Fibroblast of gingiva (primary cell): ENCODE results near the gene TRERF1.

ENCODE experiments used
- DNase-seq: peaks from one replicate; pipeline ENCODE4 v3.0.0-alpha.2; 2011; ENCODE audit warnings: low read depth

Gene TRERF1

DNA sequence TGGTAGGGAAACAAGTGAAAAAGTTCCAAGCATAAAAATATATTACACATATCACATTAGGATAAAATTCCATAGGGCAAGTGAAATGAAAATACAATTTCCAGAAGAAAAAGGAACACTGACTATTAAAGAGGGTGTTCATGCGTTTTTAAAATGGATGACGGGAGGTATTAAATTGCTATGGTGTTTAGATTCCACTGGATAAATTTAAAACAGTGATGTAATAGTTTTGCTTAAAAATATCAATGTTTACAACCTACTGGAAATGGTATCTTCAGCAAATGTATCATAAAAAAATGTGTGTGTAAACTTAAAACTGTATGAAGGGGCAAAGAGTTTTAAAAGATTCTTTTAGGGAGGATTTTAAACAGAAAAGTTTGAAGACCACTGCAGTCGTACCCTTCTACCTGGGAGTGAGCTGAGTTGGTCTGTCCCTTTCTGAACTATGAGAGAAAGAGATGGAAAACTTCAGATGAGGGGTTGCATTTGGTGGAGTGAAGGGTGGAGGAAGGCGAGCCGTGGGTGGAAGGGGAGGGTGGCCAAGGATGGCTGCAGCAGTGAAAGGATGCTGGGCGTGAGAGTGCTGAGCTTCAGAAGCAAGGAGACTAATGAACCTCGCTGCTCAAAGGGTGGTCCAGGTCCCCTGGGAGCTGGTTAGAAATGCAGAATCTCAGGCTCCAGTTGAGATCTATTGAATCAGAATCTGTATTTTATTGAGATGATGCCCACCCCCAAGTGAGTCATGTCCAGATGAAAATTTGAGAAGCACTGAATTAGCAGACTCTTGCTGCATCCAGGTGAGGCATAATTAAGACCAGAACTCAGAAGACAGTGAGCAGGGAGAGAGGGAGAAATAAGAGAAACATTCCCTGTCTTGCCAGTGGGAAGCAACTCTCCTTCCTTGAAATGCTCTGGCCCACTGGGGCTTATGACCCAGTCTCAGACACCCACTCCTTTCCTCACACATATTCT, 179.6 kb downstream of the TRERF1 start:
- DNase-seq = no peak

DNA sequence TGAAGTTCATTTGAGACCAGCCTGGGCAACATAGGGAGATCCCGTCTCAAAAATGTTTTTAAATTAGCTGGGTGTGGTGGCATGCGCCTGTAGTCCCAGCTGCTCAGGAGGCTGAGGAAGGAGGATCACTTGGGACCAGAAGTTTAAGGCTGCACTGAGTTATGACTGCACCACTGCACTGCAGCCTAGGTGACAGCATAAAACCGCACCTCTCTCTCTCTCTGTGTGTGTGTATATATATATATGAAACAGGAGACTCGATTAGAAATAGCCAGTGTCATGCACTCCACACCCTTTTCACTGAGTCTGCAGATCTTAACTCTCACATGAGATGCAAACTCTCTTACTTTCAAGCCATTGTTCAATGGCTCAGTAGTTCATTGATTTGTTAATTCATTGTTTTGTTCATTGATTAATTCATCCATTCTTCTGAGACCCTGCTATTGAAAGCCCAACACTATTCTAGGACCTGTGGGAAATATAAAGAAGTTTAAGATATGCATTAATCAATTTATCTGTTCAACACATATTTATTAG, 181.7 kb downstream of the TRERF1 start:
- no peak for DNase-seq

- DNase-seq = no peak
These were observed 182.2 kb downstream of the TRERF1 start for GRCh38 chr6:42269553-42269952.

GRCh38 chr6:42268835-42269204, 182.9 kb downstream of the TRERF1 start:
- no peak for DNase-seq

DNA sequence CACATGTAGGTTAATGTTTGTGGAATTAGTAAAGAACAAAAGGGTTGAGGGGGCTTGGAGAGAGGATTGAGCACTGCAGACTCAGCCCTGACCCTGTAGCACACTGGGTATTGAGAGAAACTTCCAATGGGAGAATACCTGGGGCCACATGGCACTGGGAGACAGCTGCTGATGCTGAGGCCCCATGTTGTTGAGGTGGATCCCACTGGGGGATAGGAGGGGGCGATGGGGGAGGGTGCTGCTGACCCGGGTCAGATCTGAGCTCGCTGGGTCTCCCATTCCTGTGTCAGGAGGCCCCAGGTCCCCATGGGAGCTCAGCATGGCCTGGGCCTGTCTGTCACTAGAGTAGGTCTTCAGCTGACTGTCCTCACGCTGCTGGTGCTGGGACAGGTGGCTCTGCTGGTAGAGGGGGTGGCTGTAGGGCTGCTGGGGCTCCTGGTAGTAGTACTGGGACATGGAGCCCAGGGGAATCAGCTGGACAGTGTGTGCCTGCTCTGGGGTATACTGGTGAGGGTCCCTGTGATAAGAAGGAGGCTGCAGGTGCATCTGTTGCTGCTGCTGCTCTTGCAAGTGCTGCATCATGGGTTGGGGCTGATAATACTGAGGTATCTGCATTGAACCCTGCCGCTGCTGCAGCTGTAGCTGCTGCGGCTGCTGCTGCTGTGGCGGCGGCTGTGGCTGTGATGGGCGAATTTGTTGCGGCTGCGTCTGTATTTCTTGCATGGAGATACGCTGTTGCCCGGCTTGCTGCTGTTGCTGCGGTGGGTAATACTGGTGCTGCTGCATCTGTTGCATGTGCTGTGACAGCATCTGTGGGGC, 183.5 kb downstream of the TRERF1 start:
- no peak for DNase-seq

DNA sequence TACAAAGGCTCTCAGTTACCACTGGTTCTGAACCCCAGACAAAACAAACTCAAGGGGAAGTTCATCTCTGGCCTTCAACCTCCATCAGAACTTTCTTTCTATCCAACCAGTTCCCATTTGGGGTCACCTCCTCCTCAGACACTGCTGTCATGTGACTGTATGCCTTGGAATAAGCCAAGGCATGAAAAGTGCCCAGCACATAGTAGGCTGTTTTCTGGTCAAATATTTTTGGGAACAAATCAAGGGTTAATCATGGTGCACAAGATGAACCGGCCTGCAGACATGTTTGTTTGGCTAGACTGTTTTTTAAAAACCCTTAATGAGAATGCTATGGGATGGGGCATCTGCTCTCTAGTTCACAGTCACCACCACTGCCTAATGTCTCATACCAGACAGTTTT, 185.2 kb downstream of the TRERF1 start:
- DNase-seq = no peak

- DNase-seq = no peak
These were observed 186.8 kb downstream of the TRERF1 start for GRCh38 chr6:42264852-42265390.

DNA sequence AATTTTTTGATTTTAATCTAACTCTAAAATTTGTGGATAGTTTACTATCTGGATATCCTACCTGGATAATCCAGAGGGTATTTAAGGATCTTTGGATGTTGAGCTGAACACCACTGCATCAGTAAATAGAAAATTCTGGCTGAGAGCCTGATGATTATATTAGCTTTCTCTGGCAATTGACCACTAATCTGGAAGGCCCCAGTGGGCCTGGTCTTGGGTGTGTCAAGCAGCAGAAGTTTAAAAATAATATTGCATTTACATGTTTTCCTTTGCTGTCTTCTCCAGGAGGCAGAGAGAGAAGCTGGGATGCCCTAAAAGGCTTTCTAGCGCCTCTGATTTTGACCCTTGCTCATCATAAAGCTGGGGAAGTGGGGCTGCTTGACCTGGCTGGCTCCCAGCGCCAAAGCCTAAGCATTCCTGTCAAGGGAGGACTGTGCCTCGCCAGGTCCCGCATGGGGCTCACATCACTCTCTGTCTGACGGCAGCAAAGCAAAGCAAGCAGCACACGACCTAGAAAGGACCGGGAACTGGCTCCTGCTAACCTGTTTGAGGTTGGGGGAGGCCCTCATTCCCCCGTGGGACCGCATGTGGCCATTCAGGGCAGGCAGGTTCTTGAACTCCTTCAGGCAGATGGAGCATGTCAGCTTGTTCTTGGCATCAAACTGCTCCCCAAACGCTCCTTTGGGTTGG, 187.4 kb downstream of the TRERF1 start:
- no peak for DNase-seq

DNA sequence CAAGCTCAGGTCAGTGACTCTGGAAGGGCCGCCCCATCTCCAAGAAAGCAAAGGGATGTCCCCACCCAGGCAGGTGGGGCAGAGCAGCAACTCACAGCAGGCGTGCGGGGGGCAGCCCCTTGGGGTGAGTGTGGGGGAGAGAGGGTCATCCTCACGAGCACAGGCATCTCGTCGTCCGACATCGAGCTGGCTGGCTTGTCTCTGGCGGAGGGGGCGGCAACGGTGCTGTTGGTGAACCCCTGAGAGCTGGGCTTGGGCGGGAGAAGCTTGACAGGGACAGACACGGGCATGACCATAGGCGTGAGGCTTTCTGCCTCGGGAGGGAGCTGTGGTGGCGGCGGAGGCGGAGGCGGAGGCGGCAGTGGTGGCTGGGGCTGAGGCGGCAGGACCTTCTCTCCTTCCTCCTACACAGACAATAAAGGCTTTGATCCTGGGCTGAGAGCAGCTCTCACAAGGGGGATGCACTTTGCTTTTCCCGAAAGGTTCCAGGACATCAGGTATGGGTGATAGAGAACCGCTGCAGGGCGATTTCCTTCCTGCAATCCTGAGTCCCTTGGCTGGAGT, 188.5 kb downstream of the TRERF1 start:
- no peak for DNase-seq

GRCh38 chr6:42260972-42261371, 190.8 kb downstream of the TRERF1 start:
- no peak for DNase-seq

- DNase-seq = no peak
These were observed 191.3 kb downstream of the TRERF1 start for GRCh38 chr6:42260396-42260888.

GRCh38 chr6:42259841-42260395, 191.8 kb downstream of the TRERF1 start:
- no peak for DNase-seq

- no peak for DNase-seq
These were observed 192.4 kb downstream of the TRERF1 start for GRCh38 chr6:42259286-42259685.

GRCh38 chr6:42257614-42258013, 194.1 kb downstream of the TRERF1 start:
- DNase-seq = no peak

- DNase-seq = no peak
These were observed 194.7 kb downstream of the TRERF1 start for GRCh38 chr6:42257063-42257462.

GRCh38 chr6:42255050-42255449, 196.7 kb downstream of the TRERF1 start:
- no peak for DNase-seq

DNA sequence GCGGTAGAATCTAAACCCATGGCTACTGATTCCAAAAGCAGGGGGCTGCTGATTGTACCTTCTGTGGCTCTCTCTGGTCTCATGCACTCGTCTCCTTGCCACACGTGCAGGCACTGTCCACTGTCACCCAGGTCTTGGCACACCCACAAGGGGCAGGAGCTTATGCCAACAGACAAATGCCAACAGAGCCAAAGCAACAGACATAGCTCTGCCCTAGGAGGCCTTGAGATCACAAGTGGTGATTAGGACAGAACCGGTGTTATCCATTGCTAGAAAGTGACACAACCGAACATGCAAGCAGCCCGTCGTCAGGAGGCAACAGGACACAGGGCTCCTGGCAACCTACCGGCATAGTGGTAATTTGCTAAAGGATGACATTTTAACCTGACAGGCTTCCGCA, 197.2 kb downstream of the TRERF1 start:
- no peak for DNase-seq

GRCh38 chr6:42251911-42252637, 199.7 kb downstream of the TRERF1 start:
- peak; percentile 50 for DNase-seq

- DNase-seq = peak; percentile 52
These were observed 200.2 kb downstream of the TRERF1 start for GRCh38 chr6:42251500-42251899.

DNA sequence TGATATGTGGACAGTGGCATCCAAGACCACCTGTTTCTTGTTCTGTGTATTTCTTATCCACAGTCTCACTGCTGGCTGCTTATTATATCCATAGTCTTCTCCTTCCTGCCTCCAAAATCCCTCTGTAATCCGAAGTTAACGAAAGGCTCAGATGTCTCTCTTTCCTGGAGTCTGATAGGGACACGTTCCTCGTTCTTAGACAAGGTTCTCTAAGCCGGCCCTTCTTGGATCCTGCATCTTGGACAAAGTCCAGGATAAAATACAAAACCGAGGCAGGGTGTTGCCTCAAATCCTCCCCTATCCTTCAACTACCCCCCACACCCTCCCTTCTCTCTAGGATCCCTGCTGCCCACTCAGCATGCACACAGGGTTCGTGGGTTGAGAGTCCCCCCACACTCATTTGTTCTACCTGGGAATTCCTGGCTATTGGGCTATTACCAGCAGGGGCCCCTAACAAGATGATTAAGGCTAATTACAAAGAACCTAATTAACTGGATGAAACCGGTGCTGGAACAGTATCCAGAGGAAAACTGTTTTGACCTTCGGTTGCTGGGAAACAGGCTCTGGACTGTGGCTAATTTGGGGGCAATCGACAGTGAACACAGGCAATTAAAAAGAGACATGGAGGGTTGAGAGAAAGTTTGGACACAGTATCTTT, 201.3 kb downstream of the TRERF1 start:
- no peak for DNase-seq
